Measurements from ENCODE around the gene TMEM236.

TMEM236 gene, protein sequence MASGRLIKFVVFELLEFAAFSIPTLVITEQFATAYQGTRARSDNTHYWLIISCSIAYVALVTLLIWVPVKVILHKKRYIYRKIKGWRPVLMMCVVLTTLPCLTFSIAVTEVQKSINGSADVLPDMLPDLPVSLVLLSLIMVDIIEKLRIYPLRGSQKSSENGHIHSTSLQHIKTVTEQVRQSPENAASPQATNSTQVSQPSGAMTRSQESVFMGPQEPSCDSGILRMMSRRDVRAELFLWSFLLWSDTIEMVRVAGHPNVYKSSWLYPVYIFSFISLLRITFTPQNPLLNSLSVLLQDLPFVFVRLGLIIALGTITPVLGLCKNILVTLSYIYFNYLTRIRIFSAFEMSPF

DNA sequence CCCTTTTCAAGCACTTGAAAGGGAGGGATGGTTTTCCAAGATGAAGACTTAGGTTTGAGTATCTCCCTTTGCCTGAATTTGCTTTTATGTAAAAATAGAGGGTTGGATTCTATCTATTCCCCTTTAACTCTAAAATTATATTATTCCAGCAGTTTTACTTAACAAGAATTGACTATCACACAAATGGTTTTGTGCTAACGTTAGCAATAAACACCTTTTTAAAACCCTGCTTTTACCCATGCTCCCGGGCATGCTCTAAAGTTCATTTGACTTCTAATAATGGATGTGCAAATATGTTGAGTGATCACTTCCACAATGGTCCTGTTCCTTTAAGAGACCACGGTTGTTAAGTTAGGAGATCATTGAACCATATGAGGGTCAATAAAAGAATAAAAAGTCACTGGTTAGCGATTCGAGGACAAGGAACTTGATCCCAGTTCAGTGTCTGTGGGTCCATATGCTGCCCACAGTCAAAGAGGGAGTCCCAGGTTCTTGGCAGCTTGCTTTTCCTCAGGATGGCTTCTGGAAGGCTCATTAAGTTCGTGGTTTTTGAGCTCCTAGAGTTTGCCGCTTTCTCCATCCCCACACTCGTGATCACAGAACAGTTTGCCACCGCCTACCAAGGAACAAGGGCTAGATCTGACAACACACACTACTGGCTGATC is at the start of gene TMEM236:
Gene TMEM236, plus strand, starts transcription at position 421 of the 665 bp plus-strand sequence. Its CDS starts 95 bp downstream, at position 516.
- in situ Hi-C loops (cut with MboI; ENCODE audit: low pct_unique_long_range_greater_than_20kb, low sequenced_read_pairs, unreplicated experiment): no loop called here
- TF ChIP-seq, protein P1, sequence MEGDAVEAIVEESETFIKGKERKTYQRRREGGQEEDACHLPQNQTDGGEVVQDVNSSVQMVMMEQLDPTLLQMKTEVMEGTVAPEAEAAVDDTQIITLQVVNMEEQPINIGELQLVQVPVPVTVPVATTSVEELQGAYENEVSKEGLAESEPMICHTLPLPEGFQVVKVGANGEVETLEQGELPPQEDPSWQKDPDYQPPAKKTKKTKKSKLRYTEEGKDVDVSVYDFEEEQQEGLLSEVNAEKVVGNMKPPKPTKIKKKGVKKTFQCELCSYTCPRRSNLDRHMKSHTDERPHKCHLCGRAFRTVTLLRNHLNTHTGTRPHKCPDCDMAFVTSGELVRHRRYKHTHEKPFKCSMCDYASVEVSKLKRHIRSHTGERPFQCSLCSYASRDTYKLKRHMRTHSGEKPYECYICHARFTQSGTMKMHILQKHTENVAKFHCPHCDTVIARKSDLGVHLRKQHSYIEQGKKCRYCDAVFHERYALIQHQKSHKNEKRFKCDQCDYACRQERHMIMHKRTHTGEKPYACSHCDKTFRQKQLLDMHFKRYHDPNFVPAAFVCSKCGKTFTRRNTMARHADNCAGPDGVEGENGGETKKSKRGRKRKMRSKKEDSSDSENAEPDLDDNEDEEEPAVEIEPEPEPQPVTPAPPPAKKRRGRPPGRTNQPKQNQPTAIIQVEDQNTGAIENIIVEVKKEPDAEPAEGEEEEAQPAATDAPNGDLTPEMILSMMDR (IDR thresholded peaks at IDR 0.05; ENCODE audit: extremely low read depth, insufficient read depth, missing control alignments): no peak
- no peak for DNase-seq (ENCODE audit: low spot score)

DNA sequence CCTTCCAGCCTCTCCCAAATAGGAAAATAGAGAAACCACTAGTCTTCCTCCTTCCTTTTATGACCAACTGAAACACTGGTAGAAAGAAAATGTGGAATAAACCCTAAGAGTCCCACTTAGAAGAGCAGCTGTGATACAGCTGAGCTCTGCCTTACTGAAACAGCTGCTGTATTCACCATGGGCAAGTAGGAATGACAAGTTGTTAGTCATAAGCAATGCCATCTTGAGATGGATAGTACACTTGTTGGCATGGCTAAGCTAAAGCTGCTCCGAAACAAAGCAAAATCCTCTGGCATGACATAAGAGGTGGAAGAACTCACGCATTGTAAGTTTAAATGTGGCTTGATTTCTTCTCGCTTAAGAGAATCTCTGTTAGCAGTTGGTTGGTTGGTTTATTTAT is 48.3 kb upstream of the TMEM236 start:
- in situ Hi-C loops (cut with MboI; ENCODE audit: low pct_unique_long_range_greater_than_20kb, low sequenced_read_pairs, unreplicated experiment): no loop called here
- no peak for DNase-seq (ENCODE audit: low spot score)
- TF ChIP-seq, protein P1 (IDR thresholded peaks at IDR 0.05; ENCODE audit: extremely low read depth, insufficient read depth, missing control alignments): no peak

DNA sequence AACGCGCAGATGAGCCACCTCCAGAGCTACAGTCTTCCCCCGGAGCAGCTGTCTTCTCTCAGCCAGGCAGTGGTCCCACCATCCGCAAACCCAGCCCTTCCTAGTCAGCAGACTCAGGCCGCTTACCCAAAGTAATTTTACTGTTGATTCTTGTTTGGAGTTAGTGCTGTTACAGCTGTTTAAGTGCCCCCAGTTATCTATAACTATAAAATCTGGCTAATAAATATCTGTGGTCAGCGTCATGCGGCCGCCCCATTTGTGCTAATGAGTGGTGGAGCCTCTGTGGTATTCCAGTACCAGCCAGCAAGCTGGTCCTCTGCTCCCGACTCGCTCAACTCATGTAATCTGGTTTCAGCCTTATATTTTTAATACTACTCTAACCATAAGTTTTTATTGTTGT is 43.2 kb upstream of the TMEM236 start:
- in situ Hi-C loops (cut with MboI; ENCODE audit: low pct_unique_long_range_greater_than_20kb, low sequenced_read_pairs, unreplicated experiment): no loop called here
- TF ChIP-seq, protein P1 (IDR thresholded peaks at IDR 0.05; ENCODE audit: extremely low read depth, insufficient read depth, missing control alignments): no peak
- no peak for DNase-seq (ENCODE audit: low spot score)

DNA sequence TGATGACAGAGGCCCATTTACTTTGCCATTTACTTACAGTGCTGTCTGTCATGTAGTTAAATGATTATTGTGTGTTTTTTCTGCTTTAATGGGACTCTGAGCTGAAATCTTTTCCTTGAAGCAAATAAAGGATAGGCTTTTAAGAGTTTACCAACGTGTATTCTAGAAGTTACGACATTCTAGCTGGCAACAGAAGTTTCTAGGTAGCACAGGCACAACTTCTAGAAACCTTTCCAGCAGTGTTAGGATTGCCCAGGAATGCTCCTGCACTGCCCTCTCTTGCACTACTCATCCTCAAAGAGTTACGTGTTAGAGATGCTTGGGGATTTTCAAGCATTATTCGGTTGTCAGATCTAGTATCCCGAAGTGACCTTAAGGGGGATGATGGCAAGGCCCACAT is 42.5 kb upstream of the TMEM236 start:
- in situ Hi-C loops (cut with MboI; ENCODE audit: low pct_unique_long_range_greater_than_20kb, low sequenced_read_pairs, unreplicated experiment): no loop called here
- no peak for DNase-seq (ENCODE audit: low spot score)
- TF ChIP-seq, protein P1 (IDR thresholded peaks at IDR 0.05; ENCODE audit: extremely low read depth, insufficient read depth, missing control alignments): no peak

DNA sequence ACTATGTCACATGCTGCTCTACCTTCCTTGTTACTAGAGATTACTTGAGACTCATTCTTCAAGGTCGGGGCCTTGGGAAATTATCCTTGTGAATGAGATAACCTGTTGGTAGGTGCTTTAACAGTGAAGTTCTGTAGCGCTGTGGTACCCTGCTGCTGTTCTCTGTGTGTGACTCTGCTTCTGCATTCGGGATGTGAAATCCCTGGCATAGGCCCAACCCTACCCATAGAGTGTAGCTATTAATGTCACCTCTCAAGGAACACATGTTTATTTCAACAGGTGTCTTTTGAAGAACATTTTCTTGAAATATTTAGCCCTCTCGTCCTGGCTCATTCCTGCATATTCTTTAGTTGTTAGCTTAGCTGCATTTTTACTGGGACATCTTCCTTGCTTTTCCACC is 41.8 kb upstream of the TMEM236 start:
- TF ChIP-seq, protein P1 (IDR thresholded peaks at IDR 0.05; ENCODE audit: extremely low read depth, insufficient read depth, missing control alignments): no peak
- in situ Hi-C loops (cut with MboI; ENCODE audit: low pct_unique_long_range_greater_than_20kb, low sequenced_read_pairs, unreplicated experiment): no loop called here
- no peak for DNase-seq (ENCODE audit: low spot score)

DNA sequence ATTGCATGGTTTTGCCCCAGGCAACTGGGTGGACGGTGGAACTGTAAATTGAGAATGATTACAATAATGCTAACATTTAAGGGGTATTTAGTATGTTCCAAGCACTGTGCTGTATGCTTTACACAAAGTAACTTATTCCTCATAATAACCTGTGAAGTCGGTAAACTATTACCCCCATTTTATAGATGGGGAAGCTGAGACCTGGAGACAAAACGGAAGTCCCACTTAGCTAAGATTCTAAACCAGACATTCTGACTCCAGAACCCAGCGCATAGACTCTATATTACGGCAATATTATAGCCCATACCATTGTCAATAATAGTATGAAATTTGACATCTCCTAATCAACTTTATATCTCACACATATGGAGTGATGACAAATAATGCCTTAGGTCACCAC is 39.9 kb upstream of the TMEM236 start:
- TF ChIP-seq, protein P1 (IDR thresholded peaks at IDR 0.05; ENCODE audit: extremely low read depth, insufficient read depth, missing control alignments): no peak
- in situ Hi-C loops (cut with MboI; ENCODE audit: low pct_unique_long_range_greater_than_20kb, low sequenced_read_pairs, unreplicated experiment): no loop called here
- no peak for DNase-seq (ENCODE audit: low spot score)
